Suprapubic skin (tissue), 4 donors: ENCODE results near the gene CLDN1. TPM values are rescaled to one million over a fixed set of nuclear protein-coding genes. Genes with fewer than 3 reads are reported as not detected.
A peak's percentile ranks its signal among the peaks of the same experiment; 100 is the strongest.

Source experiments
- DNase-seq, 2 donors: peaks; one replicate each; pipeline ENCODE4 v3.0.0-alpha.2; 2019; ENCODE audit warnings: low spot score in 2 of 2
- H3K27ac ChIP-seq: fragments of 200-600 bp; sonication (generic); one replicate; pipeline ENCODE4 v1.5.1; 2019
- H3K27me3 ChIP-seq: fragments of 200-600 bp; sonication (generic); one replicate; pipeline ENCODE4 v1.5.1; 2019
- H3K36me3 ChIP-seq: fragments of 200-600 bp; sonication (generic); one replicate; pipeline ENCODE4 v1.5.1; 2019
- H3K4me1 ChIP-seq: fragments of 200-600 bp; sonication (generic); one replicate; pipeline ENCODE4 v1.5.1; 2019
- H3K4me3 ChIP-seq: fragments of 200-600 bp; sonication (generic); one replicate; pipeline ENCODE4 v1.5.1; 2019; ENCODE audit warnings: mild to moderate bottlenecking
- H3K9me3 ChIP-seq: fragments of 200-600 bp; sonication (generic); one replicate; pipeline ENCODE4 v1.5.1; 2019
- EP300 ChIP-seq: sonication (generic); formaldehyde crosslinking; IDR thresholded peaks from one replicate; pipeline ENCODE4 v1.6.1; 2017; ENCODE audit warnings: antibody characterized with exemption
- POLR2A ChIP-seq, 2 donors: fragments of 450-650 bp; IDR thresholded peaks; one replicate each; pipeline ENCODE4 v1.6.1; 2017; ENCODE audit warnings: antibody characterized with exemption in 2 of 2, mild to moderate bottlenecking in 2 of 2, moderate library complexity in 2 of 2
- POLR2AphosphoS5 ChIP-seq, 3 donors: sonication (generic); formaldehyde crosslinking; IDR thresholded peaks; one replicate each; pipeline ENCODE4 v1.6.1; 2017; ENCODE audit warnings: antibody characterized with exemption in 3 of 3
- WGBS: methylation state at CpG from one replicate; pipeline ENCODE4 v1.1.5; 2018; 5-methylcytosine and 5-hydroxymethylcytosine counted together
- total RNA-seq, 4 donors: library from RNA; depleted of rRNA; stranded (reverse); fragments of >200 nt; gene quantifications; one replicate each; pipeline ENCODE4 v1.1.0, GENCODE V29; 2016
- TF ChIP-seq, protein P1 (sequence below), 2 donors: fragments of 200-600 bp in 1 of 2; fragments of 450-650 bp in 1 of 2; sonication (generic) in 1 of 2; IDR thresholded peaks; one replicate each; pipeline ENCODE4 v1.5.1; 2016 to 2019; ENCODE audit warnings: antibody characterized with exemption in 2 of 2, mild to moderate bottlenecking in 1 of 2, moderate library complexity in 1 of 2

CLDN1 gene
- total RNA-seq, 4 donors from 2014 or later: 524 to 822 (median 675) TPM

DNA sequence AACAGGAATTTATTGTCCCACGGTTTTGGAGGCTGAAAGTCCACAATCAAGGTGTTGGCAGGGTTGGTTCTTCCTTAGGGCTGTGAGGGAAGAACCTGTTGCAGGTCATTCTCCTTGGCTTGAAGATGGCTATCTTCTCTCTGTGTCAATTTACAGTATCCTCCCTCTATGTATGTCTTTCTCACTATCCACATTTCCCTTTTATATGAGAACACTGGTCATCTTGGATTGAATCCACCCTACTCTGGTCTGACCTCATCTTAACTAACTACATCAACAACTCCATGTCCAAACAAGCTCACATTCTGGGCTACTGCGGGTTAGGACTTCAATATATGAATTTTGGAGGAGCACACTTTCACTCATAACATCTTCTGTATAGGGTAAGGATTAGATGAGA, 61.9 kb downstream of the CLDN1 start:
- Histone ChIP-seq H3K4me3 (no peak overlapping the region), H3K9me3 (no peaks in the 10 kb centered on the region), H3K36me3 (no peaks in the 10 kb centered on the region), H3K4me1 (peaks cover 7% of the 10 kb centered on the region), H3K27ac (peak overlapping the region; percentile 35), H3K27me3 (no peaks in the 10 kb centered on the region)
- DNase-seq: no peak
- TF ChIP-seq EP300 (no peak), POLR2AphosphoS5 (IDR thresholded peaks at IDR 0.05) (no peak)
- TF ChIP-seq, protein P1, sequence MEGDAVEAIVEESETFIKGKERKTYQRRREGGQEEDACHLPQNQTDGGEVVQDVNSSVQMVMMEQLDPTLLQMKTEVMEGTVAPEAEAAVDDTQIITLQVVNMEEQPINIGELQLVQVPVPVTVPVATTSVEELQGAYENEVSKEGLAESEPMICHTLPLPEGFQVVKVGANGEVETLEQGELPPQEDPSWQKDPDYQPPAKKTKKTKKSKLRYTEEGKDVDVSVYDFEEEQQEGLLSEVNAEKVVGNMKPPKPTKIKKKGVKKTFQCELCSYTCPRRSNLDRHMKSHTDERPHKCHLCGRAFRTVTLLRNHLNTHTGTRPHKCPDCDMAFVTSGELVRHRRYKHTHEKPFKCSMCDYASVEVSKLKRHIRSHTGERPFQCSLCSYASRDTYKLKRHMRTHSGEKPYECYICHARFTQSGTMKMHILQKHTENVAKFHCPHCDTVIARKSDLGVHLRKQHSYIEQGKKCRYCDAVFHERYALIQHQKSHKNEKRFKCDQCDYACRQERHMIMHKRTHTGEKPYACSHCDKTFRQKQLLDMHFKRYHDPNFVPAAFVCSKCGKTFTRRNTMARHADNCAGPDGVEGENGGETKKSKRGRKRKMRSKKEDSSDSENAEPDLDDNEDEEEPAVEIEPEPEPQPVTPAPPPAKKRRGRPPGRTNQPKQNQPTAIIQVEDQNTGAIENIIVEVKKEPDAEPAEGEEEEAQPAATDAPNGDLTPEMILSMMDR (IDR thresholded peaks at IDR 0.05): no peak
- 72% methylated on average over 2 of the region's 2 CpGs for WGBS

DNA sequence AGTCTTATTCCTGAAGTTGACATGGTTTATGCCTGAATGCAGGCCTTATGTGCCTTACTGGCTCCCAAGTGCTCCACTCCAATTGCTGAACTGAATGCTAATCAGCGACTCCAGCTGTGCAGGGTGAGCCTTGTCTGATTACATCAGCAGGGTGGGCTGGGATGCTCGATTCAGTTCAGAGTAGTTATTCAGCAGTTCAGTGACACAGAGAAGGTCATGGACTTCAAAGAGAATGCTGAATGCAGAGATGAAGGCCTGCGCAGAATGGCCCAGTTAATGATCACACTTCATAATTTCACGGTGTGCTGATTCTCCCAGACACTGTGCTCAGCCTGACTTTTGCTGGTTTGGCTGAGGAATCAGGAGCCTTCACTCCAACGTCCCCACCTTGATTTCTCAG, 63.6 kb downstream of the CLDN1 start:
- no peak overlapping the region for H3K4me3 ChIP-seq
- H3K4me1 ChIP-seq: peaks cover 7% of the 10 kb centered on the region
- no peak overlapping the region for H3K27ac ChIP-seq
- 66% methylated on average over 5 of the region's 5 CpGs for WGBS
- no peaks in the 10 kb centered on the region for H3K9me3 ChIP-seq
- TF ChIP-seq POLR2AphosphoS5 (IDR thresholded peaks at IDR 0.05) (no peak), EP300 (no peak), POLR2A (IDR thresholded peaks at IDR 0.05) (no peak)
- TF ChIP-seq, protein P1 (IDR thresholded peaks at IDR 0.05): no peak
- H3K27me3 ChIP-seq: no peaks in the 10 kb centered on the region
- no peaks in the 10 kb centered on the region for H3K36me3 ChIP-seq
- no peak for DNase-seq

Other genes with a start within 250 kb of the CLDN1 start
- 10 to 100 TPM; 29.9 to 73.3 (median 54.5) TPM for gene P3H2, start 201.5 kb downstream of the CLDN1 start, total RNA-seq
- 10 to 100 TPM in 1 of 4 donors, 1 to 10 TPM in 3; 1.7 to 12.8 (median 2.1) TPM for gene CLDN16, start 65.7 kb upstream of the CLDN1 start, total RNA-seq
- gene TMEM207, start 127.5 kb upstream of the CLDN1 start, total RNA-seq: not detected
- gene IL1RAP, start 191.6 kb upstream of the CLDN1 start, total RNA-seq: 10 to 100 TPM; 27.5 to 44.0 (median 29.5) TPM